ENCODE measurements around the gene FBXO41.

- no peak for TF ChIP-seq POLR2A (IDR thresholded peaks at IDR 0.05)
- no peak for TF ChIP-seq POLR2AphosphoS5 (IDR thresholded peaks at IDR 0.05)
- TF ChIP-seq CTCF (IDR thresholded peaks at IDR 0.05) = no peak
Measured at GRCh38 chr2:73259704-73260337, 24.5 kb downstream of the FBXO41 start.

Data from breast epithelium (tissue), 3 donors.